ENCODE results near the gene CCDC3. TPM values are rescaled to one million over a fixed set of nuclear protein-coding genes. Genes with fewer than 3 reads are reported as not detected.
A peak's percentile ranks its signal among the peaks of the same experiment; 100 is the strongest.

Gene CCDC3
- total RNA-seq, 1 donor from 2014 or later, result 12.8 TPM

GRCh38 chr10:13003004-13003403, 1.5 kb upstream of the CCDC3 start:
- no peak for DNase-seq (ENCODE audit: extremely low spot score in 2 of 2)
- no peak for TF ChIP-seq POLR2A (IDR thresholded peaks at IDR 0.05)
- no peak for TF ChIP-seq POLR2AphosphoS5 (IDR thresholded peaks at IDR 0.05; ENCODE audit: insufficient read depth in 1 of 2, low read depth in 1 of 2)
- TF ChIP-seq, protein P1, sequence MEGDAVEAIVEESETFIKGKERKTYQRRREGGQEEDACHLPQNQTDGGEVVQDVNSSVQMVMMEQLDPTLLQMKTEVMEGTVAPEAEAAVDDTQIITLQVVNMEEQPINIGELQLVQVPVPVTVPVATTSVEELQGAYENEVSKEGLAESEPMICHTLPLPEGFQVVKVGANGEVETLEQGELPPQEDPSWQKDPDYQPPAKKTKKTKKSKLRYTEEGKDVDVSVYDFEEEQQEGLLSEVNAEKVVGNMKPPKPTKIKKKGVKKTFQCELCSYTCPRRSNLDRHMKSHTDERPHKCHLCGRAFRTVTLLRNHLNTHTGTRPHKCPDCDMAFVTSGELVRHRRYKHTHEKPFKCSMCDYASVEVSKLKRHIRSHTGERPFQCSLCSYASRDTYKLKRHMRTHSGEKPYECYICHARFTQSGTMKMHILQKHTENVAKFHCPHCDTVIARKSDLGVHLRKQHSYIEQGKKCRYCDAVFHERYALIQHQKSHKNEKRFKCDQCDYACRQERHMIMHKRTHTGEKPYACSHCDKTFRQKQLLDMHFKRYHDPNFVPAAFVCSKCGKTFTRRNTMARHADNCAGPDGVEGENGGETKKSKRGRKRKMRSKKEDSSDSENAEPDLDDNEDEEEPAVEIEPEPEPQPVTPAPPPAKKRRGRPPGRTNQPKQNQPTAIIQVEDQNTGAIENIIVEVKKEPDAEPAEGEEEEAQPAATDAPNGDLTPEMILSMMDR (IDR thresholded peaks at IDR 0.05), result no peak

GRCh38 chr10:13001887-13002212, 337 bp upstream of the CCDC3 start:
- Histone ChIP-seq H3K4me3 (peak overlapping the region; percentile 55 to 56), H3K27me3 (no peaks in the 10 kb centered on the region), H3K36me3 (no peaks in the 10 kb centered on the region), H3K27ac (no peak overlapping the region), H3K9me3 (no peaks in the 10 kb centered on the region), H3K4me1 (peaks cover 12% of the 10 kb centered on the region)
- DNase-seq (ENCODE audit: extremely low spot score in 2 of 2), result no peak
- TF ChIP-seq POLR2AphosphoS5 (IDR thresholded peaks at IDR 0.05; ENCODE audit: insufficient read depth in 1 of 2, low read depth in 1 of 2) (no peak), POLR2A (IDR thresholded peaks at IDR 0.05) (no peak)
- TF ChIP-seq, protein P1 (IDR thresholded peaks at IDR 0.05), result no peak
- intact Hi-C loops (cut with DNase I), result no loop called here

More at GRCh38 chr10:13003004-13003403, 1.5 kb upstream of the CCDC3 start:
- Histone ChIP-seq H3K4me3 (no peak overlapping the region), H3K9me3 (no peaks in the 10 kb centered on the region), H3K36me3 (no peaks in the 10 kb centered on the region), H3K27ac (no peak overlapping the region), H3K4me1 (peaks cover 12% of the 10 kb centered on the region), H3K27me3 (no peaks in the 10 kb centered on the region)
- intact Hi-C loops (cut with DNase I), result no loop called here

DNA sequence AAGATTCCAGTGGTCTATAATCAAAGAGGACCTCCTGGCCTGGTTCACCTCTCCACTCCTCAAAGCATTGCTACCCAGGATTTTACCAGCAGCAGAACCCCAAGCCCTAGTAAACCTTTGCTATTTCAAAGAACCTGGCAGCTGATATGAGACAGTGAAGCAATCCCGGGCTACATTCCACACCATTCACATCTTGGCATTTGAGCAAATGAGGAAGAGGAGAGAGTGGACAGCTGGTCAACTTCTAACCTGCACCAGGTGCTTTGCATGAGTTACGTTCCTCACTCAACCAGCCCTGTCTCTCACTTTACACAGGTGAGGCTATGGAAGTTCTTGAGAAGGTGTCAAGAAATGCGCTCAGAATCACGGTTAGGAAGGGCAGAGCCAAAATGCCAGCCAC, 1.1 kb downstream of the CCDC3 start:
- no peaks in the 10 kb centered on the region for H3K36me3 ChIP-seq
- H3K9me3 ChIP-seq, result no peaks in the 10 kb centered on the region
- intact Hi-C loops (cut with DNase I), result no loop called here
- TF ChIP-seq, protein P1 (IDR thresholded peaks at IDR 0.05), result no peak
- TF ChIP-seq POLR2AphosphoS5 (IDR thresholded peaks at IDR 0.05; ENCODE audit: insufficient read depth in 1 of 2, low read depth in 1 of 2), result no peak
- TF ChIP-seq POLR2A (IDR thresholded peaks at IDR 0.05), result no peak
- DNase-seq (ENCODE audit: extremely low spot score in 2 of 2), result no peak
- no peak overlapping the region for H3K27ac ChIP-seq
- H3K4me3 ChIP-seq, result peak overlapping the region; percentile 55 to 56
- H3K27me3 ChIP-seq, result no peaks in the 10 kb centered on the region
- peaks cover 12% of the 10 kb centered on the region for H3K4me1 ChIP-seq

DNA sequence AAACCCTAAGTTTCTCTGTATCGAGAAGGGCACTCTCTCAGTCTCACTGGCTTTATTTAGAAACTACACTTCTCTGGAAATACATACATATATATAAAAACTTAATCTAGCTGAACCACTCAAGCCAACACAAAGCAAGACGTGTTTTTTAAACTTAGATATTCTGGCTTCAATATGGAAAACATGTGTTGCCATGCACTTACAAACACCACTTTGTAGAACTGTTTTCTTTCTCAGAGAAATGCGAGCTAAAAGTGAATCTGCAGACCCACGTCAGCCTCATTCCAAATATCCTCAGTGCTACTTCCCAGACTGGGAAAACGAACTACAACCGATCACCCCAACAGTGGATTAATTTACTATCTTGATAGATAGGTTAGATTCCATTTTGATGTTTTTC, 1.7 kb downstream of the CCDC3 start:
- H3K4me3 ChIP-seq, result peak overlapping the region; percentile 55 to 56
- intact Hi-C loops (cut with DNase I), result no loop called here

GRCh38 chr10:12995425-12995861, 6.1 kb downstream of the CCDC3 start:
- TF ChIP-seq POLR2AphosphoS5 (IDR thresholded peaks at IDR 0.05; ENCODE audit: insufficient read depth in 1 of 2, low read depth in 1 of 2) (no peak), POLR2A (IDR thresholded peaks at IDR 0.05) (no peak)
- TF ChIP-seq, protein P1 (IDR thresholded peaks at IDR 0.05), result no peak
- H3K4me1 ChIP-seq, result peaks cover 4% of the 10 kb centered on the region
- H3K27me3 ChIP-seq, result no peaks in the 10 kb centered on the region
- intact Hi-C loops (cut with DNase I), result no loop called here
- H3K36me3 ChIP-seq, result no peaks in the 10 kb centered on the region
- no peaks in the 10 kb centered on the region for H3K9me3 ChIP-seq
- DNase-seq (ENCODE audit: extremely low spot score in 2 of 2), result no peak
- H3K4me3 ChIP-seq, result no peak overlapping the region
- H3K27ac ChIP-seq, result no peak overlapping the region

More for the DNA sequence above, 1.7 kb downstream of the CCDC3 start:
- Histone ChIP-seq H3K9me3 (no peaks in the 10 kb centered on the region), H3K27ac (no peak overlapping the region), H3K4me1 (peaks cover 12% of the 10 kb centered on the region), H3K36me3 (no peaks in the 10 kb centered on the region), H3K27me3 (no peaks in the 10 kb centered on the region)
- DNase-seq (ENCODE audit: extremely low spot score in 2 of 2), result no peak
- TF ChIP-seq POLR2A (IDR thresholded peaks at IDR 0.05) (no peak), POLR2AphosphoS5 (IDR thresholded peaks at IDR 0.05; ENCODE audit: insufficient read depth in 1 of 2, low read depth in 1 of 2) (no peak)
- TF ChIP-seq, protein P1 (IDR thresholded peaks at IDR 0.05), result no peak
